OCI-M1 (cell line): ENCODE data around the gene HPS6.
"Not testable (repeated sequence)": the region's sequence is repeated elsewhere in the genome, so short reads cannot be mapped to it uniquely, and the experiment has no call there.

Experiments
- DNase-seq: peaks from one replicate; lab custom pipeline; 2025; lab: John Stamatoyannopoulos, UW

HPS6 gene

DNA sequence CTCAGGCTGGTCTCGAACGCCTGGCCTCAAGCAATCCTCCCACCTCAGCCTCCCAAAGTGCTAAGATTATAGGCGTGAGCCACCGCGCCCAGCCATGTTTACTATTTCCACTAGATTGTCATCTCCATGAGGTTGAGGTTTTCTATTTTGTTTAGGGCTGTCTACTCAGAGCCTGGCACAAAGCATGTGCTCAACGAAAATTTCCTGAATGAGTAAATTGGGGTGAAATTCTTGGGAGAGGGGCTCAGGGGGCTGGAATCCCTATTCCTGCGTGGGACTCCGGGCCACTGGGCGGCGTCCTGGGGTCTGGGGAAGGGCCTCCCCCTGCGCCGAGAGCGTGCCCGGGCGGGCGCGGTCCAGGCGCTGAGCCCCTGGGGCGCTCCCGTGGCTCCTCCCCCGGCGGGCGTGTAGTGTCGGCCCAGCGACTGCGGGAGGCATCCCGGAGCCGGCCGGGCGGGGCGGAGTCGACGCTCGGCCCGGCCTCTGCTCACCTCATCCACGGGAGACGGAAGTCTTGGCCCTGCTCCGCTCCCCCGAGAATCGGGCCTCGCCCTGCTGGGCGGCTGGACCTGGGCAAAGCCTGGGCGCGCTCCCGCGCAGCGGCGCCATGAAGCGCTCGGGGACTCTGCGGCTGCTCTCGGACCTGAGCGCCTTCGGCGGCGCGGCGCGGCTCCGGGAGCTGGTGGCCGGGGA is at the start of gene HPS6:
TSS of gene HPS6 (plus strand) at position 482 of the 693 bp plus-strand sequence. CDS start at position 608, 126 bp downstream.
- peak; percentile 97 for DNase-seq

DNA sequence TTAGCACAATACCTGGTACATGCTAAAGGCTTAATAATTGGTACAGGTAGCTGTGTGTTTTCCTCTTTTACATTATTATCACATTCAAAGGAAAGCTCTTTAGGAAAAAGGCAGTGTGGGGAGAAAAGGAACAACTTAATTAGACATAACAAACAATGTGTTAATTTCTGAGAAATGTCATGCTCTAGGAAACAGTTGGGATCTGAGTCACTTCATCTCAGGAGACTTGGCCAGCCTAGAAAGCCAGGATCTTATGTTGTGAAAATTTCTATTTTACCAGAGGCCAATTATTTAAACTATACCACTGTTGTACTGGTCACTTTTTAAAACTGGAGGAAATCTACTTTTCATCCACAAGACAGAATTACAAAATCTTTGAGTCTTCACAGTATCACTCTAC is 48.7 kb upstream of the HPS6 start:
- no peak for DNase-seq

DNA sequence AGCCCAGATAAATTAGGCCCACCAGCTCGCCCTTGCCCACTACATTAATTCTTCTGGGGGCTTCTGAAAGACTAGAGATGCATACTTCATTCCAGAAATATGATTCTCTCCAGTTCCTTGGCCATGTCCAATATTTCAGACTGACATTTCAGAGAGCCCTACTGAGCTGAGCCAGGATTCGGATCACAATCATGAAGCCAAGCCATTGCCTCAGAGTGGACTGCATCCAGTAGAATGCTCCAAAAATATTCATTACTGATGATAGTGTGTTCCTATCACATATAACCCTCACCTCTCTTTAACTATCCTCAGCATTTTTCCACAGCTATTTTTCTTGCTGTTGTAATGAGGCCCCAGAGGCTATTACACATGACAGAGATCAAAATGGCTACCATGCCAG is 47.9 kb upstream of the HPS6 start:
- DNase-seq: no peak

DNA sequence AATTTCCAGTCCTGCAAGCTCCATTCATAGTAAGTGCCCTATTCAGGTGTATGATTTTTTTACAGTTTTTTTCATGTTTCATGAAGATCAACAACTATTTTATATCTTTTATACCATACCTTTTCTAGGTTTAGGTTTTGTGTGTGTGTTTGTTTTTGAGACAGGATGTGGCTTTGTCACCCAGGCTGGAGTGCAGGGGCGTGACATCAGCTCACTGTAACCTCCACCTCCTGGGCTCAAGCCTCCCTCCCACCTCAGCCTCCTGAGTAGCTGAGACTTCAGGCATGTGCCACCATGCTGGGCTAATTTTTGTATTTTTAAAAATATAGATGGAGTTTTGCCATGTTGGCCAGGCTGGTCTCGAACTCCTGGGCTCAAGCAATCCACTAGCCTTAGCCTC is 44.2 kb upstream of the HPS6 start:
- no peak for DNase-seq

DNA sequence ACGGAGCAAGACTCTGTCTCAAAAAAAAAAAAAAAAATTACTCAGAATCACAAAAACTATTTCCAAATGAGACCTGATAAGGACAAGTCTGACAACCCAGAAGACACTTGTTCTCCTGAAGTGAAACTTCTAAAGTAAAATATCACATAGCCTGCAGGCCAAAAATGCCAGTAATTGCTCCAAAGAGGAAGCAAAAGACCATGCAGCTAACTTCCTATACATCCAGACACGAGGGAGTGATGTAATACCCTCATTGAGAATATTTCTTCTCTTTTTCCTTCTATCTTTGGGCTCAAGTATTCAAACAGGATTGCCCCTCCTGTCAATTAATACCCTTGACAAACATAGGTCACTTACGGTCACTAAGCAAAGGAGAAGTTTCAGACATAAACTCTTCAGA is 40.4 kb upstream of the HPS6 start:
- peak; percentile 75 for DNase-seq

DNA sequence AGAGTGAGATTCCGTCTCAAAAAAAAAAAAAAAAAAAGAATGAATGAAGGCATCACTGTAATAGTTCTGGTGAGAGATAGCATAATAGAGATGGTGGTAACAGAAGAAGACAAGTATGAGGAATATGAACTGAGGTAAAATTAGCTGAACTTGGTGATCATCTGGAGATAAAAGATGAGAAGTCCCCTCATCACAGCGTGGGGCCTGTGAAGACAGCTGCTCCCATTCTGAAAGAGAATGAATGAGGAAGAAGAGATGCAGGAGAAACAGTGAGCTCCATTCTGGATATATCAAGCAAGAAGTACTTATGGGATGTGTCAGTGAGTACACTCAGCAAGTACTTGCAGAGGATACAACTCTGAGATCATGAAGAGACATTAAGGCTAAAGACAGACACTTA is 37.9 kb upstream of the HPS6 start:
- DNase-seq: no peak

DNA sequence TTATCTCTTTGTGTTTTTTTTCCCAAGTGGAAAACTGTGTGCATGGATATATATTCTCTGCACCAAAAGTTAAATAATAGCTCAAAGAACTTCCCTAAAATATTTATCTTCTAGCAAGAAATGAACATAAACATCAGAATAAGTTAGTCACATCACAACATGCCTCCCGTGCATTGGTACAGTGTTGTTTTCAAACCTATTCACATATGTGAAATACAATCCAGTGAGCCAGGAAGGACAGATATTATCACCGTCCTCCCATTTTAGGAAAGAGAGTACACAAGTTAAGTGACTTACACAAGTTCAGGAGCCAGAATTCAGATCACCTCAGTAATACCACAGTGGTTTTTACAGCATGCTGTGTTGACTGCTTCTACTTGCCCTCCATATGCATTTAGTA is 31.4 kb upstream of the HPS6 start:
- DNase-seq: no peak

DNA sequence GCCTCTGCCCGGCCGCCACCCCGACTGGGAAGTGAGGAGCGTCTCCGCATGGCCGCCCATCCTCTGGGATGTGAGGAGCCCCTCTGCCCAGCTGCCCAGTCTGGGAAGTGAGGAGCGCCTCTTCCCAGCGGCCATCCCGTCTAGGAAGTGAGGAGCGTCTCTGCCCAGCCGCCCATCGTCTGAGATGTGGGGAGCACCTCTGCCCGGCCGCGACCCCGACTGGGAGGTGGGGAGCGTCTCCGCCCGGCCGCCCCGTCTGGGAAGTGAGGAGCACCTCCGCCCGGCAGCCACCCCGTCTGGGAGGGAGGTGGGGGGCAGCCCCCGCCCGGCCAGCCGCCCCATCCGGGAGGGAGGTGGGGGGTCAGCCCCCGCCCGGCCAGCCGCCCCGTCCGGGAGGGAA is 29.3 kb upstream of the HPS6 start:
- DNase-seq: not testable (repeated sequence)

DNA sequence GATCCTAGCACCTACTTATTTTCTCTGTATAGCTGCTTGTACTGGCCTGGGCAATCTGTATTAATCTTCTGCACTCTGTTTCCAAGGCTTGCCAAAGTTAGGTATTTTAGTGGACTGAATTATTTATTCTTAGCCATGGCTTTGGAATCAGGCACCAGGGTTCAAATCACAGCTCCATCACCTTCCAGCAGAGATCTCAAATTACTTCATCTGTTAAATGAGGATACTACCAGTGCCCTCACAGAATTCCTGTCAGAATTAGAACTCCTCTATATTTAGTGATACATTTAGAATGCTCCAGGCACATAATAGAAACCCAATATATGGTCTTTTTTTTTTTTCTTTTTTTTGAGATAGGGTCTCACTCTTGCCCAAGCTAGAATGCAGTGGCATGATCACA is 26.7 kb upstream of the HPS6 start:
- no peak for DNase-seq

DNA sequence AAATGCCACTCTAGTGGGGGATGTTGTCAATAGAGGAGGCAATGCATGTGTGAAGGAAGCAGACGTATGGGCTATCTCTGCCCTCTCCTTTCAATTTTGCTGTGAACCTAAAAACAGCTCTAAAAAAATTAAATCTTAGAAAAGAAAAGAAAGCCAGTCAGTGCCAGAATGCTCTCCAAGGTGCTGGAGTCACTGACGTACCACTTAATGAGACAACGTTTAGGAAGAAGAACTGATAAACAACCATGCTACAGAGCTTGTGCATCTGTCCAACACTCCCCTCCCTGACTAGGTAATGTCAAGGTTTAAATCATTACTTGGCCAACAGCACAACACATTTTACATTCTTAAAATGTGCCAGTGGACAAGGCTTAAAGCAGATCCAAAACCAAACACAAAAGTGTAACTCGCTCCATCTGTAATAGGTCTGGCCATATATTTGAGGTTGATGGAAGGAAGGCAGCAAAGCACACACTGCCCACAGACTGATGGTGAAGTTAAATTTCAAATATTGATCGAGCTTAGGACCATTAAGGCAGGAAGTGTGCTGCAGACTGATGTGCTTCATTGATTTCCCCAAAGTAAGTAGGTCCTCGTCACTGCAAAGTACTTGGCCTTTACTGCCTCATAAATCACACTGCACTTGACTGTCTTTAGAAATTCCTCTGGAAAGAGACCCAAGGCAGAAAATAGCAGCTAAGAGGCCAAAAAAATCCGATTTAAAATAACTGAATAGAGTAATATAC is 24.7 kb upstream of the HPS6 start:
- no peak for DNase-seq

DNA sequence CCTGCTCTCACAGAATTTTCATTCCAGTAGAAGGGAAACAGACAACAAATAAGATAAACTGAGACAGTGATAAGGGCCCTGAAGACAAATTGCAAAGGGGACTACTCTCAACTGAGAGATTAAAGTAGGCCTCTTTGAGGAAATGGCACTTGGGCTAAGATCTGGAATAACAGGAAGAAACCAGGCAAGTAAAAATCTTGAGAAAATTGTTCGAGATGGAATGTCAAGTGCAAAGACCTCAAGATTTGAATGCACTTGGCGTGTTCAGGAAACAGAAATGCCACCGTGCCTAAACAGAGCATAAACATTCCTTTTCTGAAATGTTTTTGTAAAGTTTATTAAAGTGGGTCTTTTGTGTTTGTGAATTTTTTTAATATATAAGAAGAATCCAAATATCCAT is 19.9 kb upstream of the HPS6 start:
- DNase-seq: no peak

DNA sequence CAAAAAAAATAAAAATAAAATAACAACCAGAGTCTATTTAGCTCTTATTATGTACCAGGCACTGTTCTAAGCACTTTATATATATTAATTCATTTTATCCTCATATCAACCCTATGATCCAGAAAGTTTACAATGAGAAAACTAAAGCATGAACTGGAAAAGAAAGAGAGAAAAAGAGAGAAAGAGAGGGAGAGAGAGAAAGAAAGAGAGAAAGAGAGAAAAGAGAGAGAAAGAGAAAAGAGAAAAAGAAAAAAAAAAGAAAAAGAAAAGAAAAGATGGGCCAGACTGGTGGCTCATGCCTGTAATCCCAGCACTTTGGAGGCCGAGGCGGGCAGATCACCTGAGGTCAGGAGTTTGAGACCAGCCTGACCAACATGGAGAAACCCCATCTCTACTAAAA is 19.1 kb upstream of the HPS6 start:
- no peak for DNase-seq

DNA sequence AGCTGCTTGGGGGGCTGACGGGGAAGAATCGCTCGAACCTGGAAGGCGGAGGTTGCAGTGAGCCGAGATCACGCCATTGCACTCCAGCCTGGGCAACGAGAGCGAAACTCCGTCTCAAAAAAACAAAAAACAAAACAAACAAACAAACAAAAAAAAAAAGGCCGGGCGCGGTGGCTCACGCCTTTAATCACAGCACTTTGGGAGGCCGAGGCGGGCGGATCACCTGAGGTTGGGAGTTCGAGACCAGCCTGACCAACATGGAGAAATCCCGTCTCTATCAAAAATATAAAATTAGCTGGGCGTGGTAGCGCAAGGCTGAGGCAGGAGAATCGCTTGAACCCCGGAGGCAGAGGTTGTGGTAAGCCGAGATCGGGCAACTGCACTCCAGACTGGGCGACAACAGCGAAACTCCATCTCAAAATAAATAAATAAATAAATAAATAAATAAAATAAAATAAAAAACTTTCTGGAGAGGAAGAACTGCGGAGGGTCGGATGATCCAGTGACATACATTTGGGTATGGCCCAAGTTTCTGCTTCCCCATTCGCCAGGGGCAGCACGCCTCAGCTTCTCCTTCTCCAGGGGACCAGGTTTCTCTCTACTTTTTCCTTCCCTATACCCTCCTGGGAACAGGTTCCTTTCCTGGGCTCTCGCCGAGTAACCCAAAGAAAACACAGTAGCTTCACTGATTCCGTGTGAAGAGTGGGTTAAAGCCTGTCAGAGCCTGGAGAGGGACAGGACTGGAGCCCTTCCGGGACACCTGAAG is 10.1 kb upstream of the HPS6 start:
- peak; percentile 78 for DNase-seq

DNA sequence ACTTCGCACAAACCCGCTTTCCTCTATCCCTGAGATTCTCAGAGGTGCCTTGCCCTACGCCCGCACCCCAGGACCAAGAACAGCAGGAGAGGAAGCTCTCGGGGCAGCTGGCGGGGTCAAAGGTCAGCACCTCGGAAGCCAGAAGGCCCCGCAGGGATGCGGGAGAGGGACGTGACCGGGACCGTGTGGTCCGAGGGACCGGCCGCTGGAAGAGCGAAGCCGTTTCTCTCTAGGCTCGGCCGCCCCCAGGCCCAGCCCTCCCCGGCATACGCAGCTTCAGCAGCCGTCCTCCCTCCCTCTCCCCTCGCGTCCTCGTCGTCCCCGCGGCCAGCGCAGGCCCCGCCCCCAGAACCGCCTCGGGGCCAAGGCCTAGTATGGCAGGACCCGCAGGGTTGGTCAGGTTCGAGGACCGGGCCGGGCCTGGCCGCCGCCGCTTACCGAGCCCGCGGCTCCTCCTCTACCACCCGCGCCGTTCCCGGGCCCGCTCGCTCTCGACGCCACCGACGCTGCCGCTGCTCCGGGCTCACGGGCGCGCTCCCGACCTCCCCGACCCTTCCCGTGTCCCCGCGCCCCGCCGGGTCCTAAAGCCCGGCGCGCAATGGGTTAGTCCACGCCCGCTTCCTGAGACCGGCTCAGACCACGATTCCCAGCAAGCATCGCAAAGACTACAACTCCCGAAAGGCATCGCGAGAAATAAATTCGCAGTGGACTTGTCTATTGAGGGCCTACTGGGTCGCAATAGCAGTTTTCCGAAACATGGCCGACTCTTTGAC is 9.3 kb upstream of the HPS6 start, which contains the start of gene ARMH3:
TSS of gene ARMH3 (minus strand) at position 527 of the 773 bp plus-strand sequence. CDS start 16,059 bp downstream, outside the sequence.
- DNase-seq: peak; percentile 99

DNA sequence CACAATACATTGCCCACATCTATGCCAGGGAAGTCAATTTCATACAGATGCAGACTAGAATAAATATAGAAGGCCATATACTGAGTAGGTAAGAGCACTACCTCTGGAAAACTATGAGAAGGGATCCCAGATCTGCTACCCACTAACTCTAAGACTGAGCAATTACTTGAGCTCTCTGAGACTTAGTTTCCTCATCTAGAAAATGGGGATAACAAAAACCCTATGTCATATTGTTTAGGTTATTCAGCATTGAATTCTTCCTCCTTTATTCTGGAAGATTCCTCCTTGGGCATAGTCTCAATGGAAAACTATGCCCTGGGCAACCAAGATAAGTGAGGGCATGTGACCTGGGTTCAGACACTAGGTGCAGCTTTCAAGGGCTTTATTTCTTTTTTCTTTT is 5.2 kb upstream of the HPS6 start:
- no peak for DNase-seq

DNA sequence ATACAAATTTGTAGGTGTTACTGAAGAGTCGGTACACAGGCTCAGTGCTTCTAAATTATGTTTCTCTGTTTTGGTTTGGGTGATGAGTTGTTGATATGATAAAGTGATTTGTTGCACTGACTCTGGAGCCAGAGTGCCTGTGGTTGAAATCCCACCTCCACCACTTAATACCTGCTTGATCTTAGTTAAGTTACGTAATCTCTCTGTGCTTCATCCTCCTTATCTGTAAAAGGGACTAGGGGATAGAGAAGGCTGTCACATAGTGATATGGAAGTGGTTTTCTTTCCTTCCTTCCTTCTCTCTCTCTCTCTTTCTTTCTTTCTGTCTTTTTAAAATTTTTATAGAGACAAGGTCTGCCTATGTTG is 664 bp upstream of the HPS6 start:
- no peak for DNase-seq

DNA sequence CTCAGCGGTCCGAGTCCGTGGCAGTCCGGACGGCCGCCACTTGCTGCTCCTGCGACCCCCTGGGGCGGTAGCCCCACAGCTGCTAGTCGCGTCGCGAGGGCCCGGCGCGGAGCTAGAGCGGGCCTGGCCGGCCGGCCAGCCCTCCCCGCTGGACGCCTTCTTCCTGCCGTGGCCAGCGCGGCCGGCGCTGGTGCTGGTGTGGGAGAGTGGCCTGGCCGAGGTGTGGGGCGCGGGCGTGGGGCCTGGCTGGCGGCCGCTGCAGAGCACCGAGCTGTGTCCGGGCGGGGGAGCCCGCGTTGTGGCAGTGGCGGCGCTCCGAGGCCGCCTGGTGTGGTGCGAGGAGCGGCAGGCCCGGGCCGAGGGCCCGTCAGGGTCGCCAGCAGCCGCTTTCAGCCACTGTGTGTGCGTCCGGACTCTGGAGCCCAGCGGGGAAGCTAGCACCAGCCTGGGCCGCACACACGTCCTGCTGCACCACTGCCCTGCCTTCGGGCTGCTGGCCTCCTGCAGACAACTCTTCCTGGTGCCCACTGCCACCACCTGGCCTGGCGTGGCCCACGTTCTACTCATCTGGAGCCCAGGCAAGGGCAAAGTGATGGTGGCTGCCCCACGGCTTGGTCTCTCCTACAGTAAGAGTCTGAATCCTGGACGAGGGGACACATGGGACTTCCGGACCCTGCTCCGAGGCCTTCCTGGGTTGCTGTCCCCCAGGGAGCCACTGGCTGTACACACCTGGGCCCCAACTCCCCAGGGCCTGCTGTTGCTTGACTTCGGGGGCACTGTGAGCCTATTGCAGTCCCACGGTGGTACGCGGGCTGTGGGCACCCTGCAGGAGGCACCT is 631 bp downstream of the HPS6 start:
- peak; percentile 58 for DNase-seq

DNA sequence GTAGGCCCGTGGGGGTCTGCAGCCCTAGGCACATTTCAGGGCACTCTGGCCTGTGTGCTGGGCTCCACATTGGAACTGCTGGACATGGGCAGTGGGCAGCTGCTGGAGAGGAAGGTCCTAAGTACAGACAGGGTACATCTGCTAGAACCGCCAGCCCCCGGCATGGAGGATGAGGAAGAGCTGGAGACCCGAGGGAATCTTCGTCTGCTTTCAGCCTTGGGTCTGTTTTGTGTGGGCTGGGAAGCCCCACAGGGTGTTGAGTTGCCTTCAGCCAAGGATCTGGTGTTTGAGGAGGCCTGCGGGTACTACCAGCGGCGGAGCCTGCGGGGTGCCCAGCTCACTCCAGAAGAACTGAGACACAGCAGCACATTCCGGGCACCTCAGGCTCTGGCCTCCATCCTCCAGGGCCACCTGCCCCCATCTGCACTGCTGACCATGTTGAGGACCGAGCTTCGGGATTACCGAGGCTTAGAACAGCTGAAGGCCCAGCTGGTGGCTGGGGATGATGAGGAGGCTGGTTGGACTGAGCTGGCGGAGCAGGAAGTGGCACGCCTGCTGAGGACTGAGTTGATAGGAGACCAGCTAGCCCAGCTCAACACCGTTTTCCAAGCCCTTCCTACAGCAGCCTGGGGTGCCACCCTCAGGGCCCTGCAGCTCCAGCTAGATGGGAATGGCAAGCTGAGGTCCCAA is 1.4 kb downstream of the HPS6 start:
- no peak for DNase-seq

DNA sequence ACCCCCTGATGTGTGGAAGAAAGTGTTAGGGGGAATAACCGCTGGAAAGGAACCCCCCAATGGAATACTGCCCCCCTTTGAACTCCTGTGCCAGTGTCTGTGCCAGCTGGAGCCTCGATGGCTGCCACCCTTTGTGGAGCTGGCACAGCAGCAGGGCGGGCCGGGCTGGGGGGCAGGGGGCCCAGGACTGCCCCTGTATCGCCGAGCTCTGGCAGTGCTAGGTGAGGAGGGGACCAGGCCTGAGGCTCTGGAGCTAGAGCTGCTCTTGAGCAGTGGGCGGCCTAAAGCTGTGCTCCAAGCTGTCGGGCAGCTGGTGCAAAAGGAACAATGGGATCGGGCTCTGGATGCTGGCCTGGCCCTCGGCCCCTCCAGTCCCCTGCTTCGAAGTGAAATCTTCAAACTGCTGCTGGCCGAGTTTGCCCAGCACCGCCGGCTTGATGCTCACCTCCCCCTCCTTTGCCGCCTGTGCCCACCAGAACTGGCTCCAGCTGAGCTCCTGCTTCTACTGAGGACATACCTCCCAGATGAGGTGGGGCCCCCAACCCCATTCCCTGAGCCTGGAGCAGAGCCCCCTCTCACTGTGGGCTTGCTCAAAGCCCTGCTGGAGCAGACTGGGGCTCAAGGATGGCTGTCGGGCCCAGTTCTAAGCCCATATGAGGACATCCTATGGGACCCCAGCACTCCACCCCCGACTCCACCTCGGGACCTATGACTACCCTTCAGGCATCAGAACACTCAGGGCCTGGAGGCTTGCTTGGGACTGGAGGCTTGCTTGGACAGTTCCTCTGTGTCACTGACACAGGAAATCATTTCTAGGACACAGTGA is 2.2 kb downstream of the HPS6 start:
- no peak for DNase-seq

DNA sequence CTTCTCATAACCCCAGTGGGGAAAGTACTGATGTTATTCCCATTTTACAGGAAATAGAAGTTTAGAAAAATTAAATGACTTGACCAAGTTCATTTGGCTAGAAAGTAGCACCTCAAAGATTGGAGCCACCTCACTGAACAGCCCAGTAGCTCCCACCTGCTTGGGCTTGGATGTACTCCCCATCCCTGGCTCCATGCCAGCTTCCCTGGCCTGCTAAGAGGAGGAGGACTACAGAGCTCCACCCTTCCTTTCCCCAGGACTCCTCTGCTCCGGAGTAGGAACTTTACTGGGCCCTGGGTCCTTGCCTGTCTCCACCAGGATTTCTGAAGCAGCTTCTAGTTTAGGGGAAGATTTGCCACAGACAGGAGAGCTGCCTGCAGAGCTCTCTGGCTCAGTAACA is 3.1 kb downstream of the HPS6 start:
- DNase-seq: no peak
